SJSA1 (cell line): ENCODE data around the gene ARHGAP29. TPM values are rescaled to one million over a fixed set of nuclear protein-coding genes. Genes with fewer than 3 reads are reported as not detected.

Experiments
- DNase-seq, 2 experiments: peaks; one replicate each; pipeline ENCODE4 v3.0.0-alpha.2; 2015 to 2020; ENCODE audit warnings: low spot score in 2 of 2, low read depth in 1 of 2
- H3K27ac ChIP-seq: fragments of 250-450 bp; sonication (Bioruptor Pico); 2 replicates; pipeline ENCODE4 v1.5.1; 2020; ENCODE audit warnings: mild to moderate bottlenecking, moderate library complexity
- H3K27me3 ChIP-seq: fragments of 250-450 bp; sonication (Bioruptor Pico); replicated peaks from 2 replicates; pipeline ENCODE4 v1.5.1; 2020; ENCODE audit warnings: mild to moderate bottlenecking, moderate library complexity
- H3K36me3 ChIP-seq: fragments of 250-450 bp; sonication (Bioruptor Pico); 2 replicates; pipeline ENCODE4 v1.5.1; 2020; ENCODE audit warnings: mild to moderate bottlenecking
- H3K4me1 ChIP-seq: fragments of 250-450 bp; sonication (Bioruptor Pico); replicated peaks from 2 replicates; pipeline ENCODE4 v1.6.1; 2021; ENCODE audit warnings: mild to moderate bottlenecking
- H3K4me3 ChIP-seq: fragments of 250-450 bp; sonication (Bioruptor Pico); 2 replicates; pipeline ENCODE4 v1.5.1; 2020; ENCODE audit warnings: mild to moderate bottlenecking
- H3K9me3 ChIP-seq: fragments of 250-450 bp; sonication (Bioruptor Pico); replicated peaks from 2 replicates; pipeline ENCODE4 v1.5.1; 2020; ENCODE audit warnings: mild to moderate bottlenecking
- total RNA-seq: library from RNA; depleted of rRNA; stranded (reverse); fragments of >200 nt; shearing (Covaris generic); gene quantifications from 2 replicates; pipeline ENCODE4 v1.2.3, GENCODE V29; 2014

Gene ARHGAP29
- total RNA-seq, 1 experiment from 2014 or later, result 20.6 TPM

DNA sequence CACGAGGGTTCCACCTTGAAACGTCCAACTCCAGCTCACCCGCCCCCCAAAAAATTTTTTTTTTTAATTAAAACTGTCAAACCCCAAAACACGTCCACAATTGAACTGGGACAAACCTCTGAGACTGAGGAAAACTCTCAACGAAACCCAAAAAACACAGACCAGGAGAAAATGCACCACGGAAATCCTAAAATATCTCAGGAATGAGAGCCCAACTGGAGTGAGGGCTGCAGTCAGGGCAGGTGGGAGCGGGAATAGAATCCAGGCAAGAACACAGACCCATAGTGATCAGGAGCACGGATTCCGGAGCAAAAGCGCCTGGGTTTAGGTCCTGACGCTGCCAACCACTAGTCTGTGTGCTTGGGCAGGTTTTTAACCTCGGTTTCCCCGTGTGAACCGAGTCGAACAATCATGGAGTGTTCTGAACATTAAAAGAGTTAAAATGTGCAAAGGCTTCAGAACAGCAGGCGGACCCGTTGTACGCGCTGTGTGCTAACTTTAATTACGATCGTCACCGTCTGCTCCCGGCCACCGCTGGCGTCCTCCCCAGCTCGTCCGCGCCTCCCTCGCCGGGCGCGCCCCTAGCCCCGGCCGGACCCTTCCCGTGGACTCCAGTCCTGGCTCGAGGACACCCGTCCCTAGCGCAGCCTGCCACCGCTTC is 624 bp downstream of the ARHGAP29 start:
- H3K36me3 ChIP-seq, result peaks cover 4% of the 10 kb centered on the region; the same call in 1 of the 2 replicates
- no peaks in the 10 kb centered on the region for H3K9me3 ChIP-seq
- peak overlapping the region; percentile 83 for H3K4me3 ChIP-seq
- H3K4me1 ChIP-seq, result 0 out of 2 replicates have a peak, but pooled peaks cover 3% of the 10 kb centered on the region
- H3K27me3 ChIP-seq, result no peaks in the 10 kb centered on the region
- DNase-seq, result peak in 1 of 2 experiments; percentile 52
- peak overlapping the region; percentile 14; the same call in 1 of the 2 replicates for H3K27ac ChIP-seq

DNA sequence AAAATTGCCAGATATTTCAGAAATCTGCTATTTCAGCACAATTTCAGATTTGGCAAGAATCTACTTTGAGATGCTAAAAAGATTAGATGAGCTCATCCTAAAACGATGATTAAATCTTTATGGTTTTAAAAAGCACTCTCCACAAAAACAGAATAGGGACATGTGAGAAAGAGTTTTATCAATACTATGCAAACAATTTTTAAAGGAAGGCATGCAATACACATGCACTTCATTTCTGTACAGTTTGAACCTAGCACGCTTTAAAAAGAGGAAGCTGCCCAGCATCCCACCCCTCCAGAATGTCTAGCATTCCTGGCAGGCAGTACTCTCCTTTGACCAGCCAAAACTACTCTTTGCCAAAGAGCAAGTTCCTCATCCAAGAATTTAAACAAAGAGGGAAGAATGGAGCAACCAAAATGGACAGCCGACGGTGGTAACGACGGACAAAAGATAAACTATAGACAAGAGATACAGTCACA is 1.3 kb downstream of the ARHGAP29 start:
- no peaks in the 10 kb centered on the region for H3K9me3 ChIP-seq
- peak overlapping the region; percentile 83 for H3K4me3 ChIP-seq
- H3K27ac ChIP-seq, result no peak overlapping the region
- no peaks in the 10 kb centered on the region for H3K27me3 ChIP-seq
- peak in 1 of 2 experiments; percentile 21 for DNase-seq
- peaks cover 5% of the 10 kb centered on the region; the same call in 1 of the 2 replicates for H3K36me3 ChIP-seq
- 0 out of 2 replicates have a peak, but pooled peaks cover 3% of the 10 kb centered on the region for H3K4me1 ChIP-seq

DNA sequence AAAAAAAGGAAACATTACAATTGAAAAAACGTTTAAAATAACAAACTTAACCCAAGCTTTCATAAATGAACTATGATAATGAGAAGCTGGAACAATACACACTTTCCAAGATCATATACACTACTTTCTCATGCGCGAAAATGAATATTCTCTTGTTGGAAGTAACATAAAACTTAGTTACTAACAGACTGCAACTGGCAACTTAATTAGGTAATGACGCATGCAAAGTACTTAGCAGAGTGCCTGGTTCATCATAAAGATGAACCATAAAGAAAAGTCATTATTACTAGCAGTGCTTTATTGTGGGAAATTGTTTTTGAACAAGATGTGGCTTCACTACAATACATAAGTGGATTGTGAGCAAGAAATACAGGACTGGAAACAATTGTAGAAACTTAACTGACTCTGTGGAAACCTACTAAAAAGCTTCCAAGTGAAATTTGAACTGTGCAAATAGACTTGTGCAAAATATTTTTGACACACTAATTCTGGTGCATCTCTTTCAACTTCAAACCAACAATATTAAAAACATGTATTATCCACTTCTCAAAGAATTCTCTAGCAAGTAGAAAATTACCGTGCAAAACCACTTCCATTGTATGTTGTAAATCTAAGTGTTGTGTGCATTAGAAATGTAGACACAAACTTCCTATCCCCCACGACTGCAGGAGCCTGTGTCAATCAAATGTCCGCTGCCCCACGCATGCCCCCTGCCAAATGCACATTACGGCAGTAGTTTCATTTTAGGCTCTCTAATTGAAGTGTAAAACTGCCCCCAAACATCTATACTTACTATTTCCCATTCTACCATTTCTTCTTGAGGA is 2.0 kb downstream of the ARHGAP29 start:
- Histone ChIP-seq H3K9me3 (no peaks in the 10 kb centered on the region), H3K4me3 (peak overlapping the region; percentile 83), H3K36me3 (peaks cover 6% of the 10 kb centered on the region; the same call in 1 of the 2 replicates), H3K4me1 (0 out of 2 replicates have a peak, but pooled peaks cover 3% of the 10 kb centered on the region), H3K27me3 (no peaks in the 10 kb centered on the region), H3K27ac (no peak overlapping the region)
- no peak for DNase-seq

DNA sequence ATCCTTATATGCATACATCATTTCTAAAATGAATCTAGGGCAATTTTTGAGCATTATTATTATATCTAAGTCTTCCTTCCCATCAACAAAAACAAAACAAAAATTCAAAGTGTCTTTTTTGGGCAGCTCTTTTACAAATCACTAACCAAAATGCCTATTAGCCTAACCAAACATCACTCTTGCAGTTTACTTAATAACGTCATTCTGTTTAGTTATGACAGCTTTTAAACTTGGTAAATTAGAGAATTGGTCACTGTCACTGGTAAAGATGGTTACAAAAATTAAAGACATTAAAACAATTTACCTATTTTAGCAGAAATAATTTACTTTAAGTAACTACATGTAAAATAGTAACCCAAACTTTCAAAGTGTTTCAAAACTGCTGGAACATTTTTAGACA is 2.8 kb downstream of the ARHGAP29 start:
- no peak for DNase-seq
- Histone ChIP-seq H3K4me3 (no peak overlapping the region), H3K4me1 (0 out of 2 replicates have a peak, but pooled peaks cover 3% of the 10 kb centered on the region), H3K27me3 (no peaks in the 10 kb centered on the region), H3K27ac (no peak overlapping the region), H3K36me3 (peaks cover 6% of the 10 kb centered on the region; the same call in 1 of the 2 replicates), H3K9me3 (no peaks in the 10 kb centered on the region)

DNA sequence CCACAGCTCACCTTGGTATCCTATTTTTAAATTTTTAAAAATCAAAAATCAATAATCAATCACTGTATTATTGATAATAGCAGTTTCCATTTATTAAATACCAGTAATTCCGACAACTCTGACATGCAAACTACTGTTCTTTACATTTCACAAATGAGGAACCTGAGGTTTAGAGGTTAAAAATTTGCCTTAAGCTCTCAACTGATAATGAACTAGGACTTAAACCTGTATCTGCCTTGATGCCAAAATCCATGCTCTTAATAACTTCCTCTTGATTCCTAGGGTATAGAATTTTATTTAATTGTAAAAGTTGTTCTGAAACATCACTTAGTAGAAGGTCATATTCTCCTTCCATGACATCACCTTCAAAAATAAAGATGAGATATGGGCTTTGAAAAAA is 5.6 kb downstream of the ARHGAP29 start:
- H3K9me3 ChIP-seq, result no peaks in the 10 kb centered on the region
- no peak for DNase-seq
- no peak overlapping the region for H3K4me3 ChIP-seq
- H3K36me3 ChIP-seq, result 0 out of 2 replicates have a peak, but pooled peaks cover 2% of the 10 kb centered on the region
- H3K27me3 ChIP-seq, result no peaks in the 10 kb centered on the region
- H3K4me1 ChIP-seq, result no peaks in the 10 kb centered on the region
- no peak overlapping the region for H3K27ac ChIP-seq

DNA sequence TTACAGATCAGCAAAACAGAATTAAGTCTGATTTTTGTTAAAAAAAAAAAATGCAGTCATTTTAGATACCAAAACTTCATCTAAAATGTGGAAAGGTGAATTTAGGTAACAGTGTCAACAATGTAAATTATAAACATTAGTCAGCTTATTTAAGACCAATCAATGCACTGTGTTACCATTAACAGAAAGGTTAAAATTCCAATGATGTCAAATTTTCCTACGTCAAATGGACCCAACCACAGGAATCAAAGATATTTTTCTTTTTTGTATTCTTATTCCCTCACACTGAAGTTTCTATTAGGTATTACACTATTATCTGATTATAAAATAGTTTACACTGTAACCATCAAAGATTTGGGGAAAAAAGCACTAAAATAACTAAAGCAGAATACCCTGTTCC is 6.5 kb downstream of the ARHGAP29 start:
- Histone ChIP-seq H3K36me3 (0 out of 2 replicates have a peak, but pooled peaks cover 2% of the 10 kb centered on the region), H3K27ac (no peak overlapping the region), H3K9me3 (no peaks in the 10 kb centered on the region), H3K4me3 (no peak overlapping the region), H3K4me1 (no peaks in the 10 kb centered on the region), H3K27me3 (no peaks in the 10 kb centered on the region)
- DNase-seq, result no peak

DNA sequence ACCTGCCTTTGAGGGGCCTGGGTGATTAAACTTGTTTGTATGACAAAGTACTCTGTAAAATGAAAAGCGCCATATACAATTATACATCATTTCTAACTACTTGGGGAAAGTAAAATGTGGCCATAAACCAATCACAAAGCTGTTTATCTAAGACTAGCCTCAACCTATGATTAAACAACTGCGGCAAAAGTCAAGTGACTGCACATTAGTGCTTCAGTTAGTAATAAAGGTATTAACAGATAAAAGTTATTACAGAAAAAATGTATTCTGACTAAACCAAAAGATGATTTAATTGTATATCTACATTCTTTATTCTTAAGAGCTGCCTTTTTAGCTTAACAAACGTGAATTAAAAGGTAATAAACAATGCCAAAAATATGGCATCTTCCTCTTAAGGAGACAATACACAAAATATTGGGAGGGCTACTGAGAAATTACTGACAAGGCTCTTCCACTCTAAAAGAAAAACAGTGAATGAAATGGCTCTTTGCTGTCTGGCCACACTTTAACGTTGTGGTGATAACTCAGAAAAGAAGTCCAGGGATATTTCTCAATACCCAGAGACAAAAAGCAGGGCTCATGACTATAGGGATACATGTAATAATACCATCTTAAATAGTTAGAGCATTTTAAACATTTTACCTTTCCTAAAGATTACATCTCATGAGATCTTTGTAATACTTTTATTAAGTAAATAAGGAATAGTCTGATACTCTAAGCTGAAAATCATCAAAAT is 8.6 kb downstream of the ARHGAP29 start:
- Histone ChIP-seq H3K9me3 (no peaks in the 10 kb centered on the region), H3K4me3 (no peak overlapping the region), H3K4me1 (no peaks in the 10 kb centered on the region), H3K27ac (no peak overlapping the region), H3K36me3 (0 out of 2 replicates have a peak, but pooled peaks cover 2% of the 10 kb centered on the region), H3K27me3 (no peaks in the 10 kb centered on the region)
- no peak for DNase-seq

DNA sequence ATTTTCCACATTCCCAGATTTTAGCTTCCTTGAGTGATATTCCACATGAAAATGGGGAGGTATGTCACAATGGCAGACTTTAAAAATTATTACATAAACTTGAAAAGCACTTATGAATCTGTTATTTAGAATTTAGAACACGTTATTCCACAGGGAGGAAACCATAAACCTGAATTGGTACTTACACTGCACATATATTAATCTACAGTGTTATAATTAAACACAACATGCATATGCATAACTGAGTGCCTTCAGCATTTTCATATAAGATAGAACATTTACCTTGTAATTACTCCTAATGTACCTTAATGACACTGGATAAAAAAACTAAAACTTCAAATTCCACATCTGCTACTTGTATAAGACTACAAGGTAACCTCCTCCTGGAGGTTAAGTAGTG is 9.8 kb downstream of the ARHGAP29 start:
- no peak overlapping the region for H3K27ac ChIP-seq
- no peaks in the 10 kb centered on the region for H3K4me1 ChIP-seq
- no peak overlapping the region for H3K4me3 ChIP-seq
- no peak for DNase-seq
- 0 out of 2 replicates have a peak, but pooled peaks cover 2% of the 10 kb centered on the region for H3K36me3 ChIP-seq
- H3K9me3 ChIP-seq, result no peaks in the 10 kb centered on the region
- H3K27me3 ChIP-seq, result no peaks in the 10 kb centered on the region

DNA sequence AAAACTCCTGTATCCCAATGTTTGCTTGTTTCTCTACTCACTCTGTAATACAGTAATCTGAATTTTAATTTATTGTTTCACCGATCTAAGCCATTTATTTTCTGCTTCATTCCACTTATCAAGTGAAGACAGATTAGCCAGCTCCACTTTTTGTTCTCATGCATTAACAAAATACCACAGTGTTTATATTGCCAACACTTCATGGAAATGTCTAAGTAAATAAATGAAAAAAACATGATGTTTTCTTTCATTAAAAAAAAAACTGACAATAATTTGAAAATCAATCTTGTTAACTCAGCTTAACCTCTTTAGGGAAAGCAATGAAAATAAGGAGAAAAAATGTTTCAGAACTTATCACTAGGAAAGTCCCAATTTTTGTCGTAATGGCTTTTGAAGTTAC is 11.5 kb downstream of the ARHGAP29 start:
- no peaks in the 10 kb centered on the region for H3K4me1 ChIP-seq
- no peaks in the 10 kb centered on the region for H3K9me3 ChIP-seq
- DNase-seq, result no peak
- no peak overlapping the region for H3K27ac ChIP-seq
- H3K4me3 ChIP-seq, result no peak overlapping the region
- no peaks in the 10 kb centered on the region for H3K27me3 ChIP-seq
- H3K36me3 ChIP-seq, result no peaks in the 10 kb centered on the region

DNA sequence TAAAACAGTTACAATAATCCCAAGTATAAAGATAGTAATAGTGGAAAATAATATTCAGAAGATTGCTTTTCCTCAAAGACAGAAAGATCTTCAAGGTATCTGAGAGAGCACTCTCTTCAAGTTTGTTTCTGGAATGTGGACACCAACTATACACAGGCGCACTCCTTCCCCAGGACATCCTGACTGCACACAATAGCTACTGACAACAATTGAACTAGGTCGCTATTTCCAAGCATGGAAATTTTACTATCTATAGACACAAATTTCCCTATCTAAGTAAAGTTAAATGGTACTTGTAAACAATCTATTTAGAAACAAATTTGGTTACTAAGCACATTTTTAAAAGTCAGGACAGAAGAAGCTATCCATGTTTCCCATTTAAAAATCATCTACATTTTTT is 19.1 kb downstream of the ARHGAP29 start:
- Histone ChIP-seq H3K4me3 (no peak overlapping the region), H3K4me1 (no peaks in the 10 kb centered on the region), H3K27ac (no peak overlapping the region), H3K36me3 (peaks cover 17% of the 10 kb centered on the region), H3K9me3 (no peaks in the 10 kb centered on the region), H3K27me3 (no peaks in the 10 kb centered on the region)
- DNase-seq, result no peak

DNA sequence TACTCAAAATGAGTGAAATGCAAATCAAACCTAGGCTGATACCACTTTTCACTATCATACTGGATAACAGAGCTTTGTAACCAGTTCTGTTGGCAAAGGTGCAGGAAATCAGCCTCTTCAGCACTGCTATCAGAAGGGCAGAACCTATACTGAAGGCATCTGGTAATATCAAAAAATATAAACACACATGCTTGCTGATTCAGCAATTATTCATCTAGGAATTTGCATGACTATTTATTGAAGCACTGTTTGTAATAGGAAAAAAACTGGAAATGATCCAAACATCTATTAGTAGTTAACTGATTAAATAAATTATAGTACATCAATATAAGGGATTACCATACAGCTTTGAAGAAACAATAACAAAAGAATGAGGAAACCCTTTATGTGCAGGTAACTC is 21.4 kb downstream of the ARHGAP29 start:
- H3K4me1 ChIP-seq, result no peaks in the 10 kb centered on the region
- no peak overlapping the region for H3K4me3 ChIP-seq
- no peaks in the 10 kb centered on the region for H3K9me3 ChIP-seq
- H3K36me3 ChIP-seq, result peaks cover 17% of the 10 kb centered on the region
- DNase-seq, result no peak
- no peaks in the 10 kb centered on the region for H3K27me3 ChIP-seq
- H3K27ac ChIP-seq, result no peak overlapping the region

DNA sequence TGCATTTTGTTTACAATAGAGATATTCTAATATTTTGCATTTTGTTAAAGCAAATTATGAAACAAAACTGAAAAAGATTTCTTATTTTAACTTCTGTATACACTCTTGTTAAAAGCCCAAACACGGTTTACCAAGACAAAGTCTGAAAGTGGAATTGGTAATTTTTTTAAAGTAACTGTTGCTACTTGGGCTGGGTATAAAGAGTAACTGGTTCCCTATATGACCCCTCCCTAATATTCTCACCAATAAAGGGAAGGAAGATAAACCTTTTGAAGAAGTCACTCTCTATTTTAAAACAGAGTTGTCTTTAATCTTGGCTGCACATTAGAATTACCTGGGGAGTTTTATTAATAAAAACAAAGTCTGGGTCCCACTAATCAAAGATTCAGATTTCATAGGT is 27.4 kb downstream of the ARHGAP29 start:
- H3K4me3 ChIP-seq, result no peak overlapping the region
- H3K9me3 ChIP-seq, result no peaks in the 10 kb centered on the region; the same call in 1 of the 2 replicates
- no peaks in the 10 kb centered on the region for H3K27me3 ChIP-seq
- H3K4me1 ChIP-seq, result no peaks in the 10 kb centered on the region
- peaks cover 30% of the 10 kb centered on the region for H3K36me3 ChIP-seq
- H3K27ac ChIP-seq, result no peak overlapping the region
- no peak for DNase-seq

DNA sequence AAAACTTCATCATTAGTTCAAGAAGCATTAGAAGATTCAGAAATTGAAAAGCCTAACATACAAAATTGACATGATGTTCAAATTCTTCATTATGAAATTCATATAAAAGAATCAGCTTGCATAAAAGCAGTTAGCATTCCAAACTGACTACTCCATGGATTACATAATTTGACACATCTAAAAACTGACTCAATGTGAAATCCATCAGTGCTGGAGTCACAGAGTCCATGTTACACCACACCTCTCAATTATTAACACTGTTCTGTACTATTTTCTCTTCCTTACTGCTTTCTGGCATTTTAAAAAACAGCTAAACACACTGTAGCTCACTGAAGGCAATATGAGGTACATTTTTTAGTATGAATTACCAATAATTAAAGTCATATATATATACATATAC is 28.0 kb downstream of the ARHGAP29 start:
- Histone ChIP-seq H3K9me3 (no peaks in the 10 kb centered on the region; the same call in 1 of the 2 replicates), H3K4me1 (no peaks in the 10 kb centered on the region), H3K4me3 (no peak overlapping the region), H3K27me3 (no peaks in the 10 kb centered on the region), H3K36me3 (peaks cover 33% of the 10 kb centered on the region), H3K27ac (no peak overlapping the region)
- no peak for DNase-seq
